Gastrocnemius medialis (tissue), 4 donors: ENCODE results near the gene ZNF503. TPM values are rescaled to one million over a fixed set of nuclear protein-coding genes. Genes with fewer than 3 reads are reported as not detected.

Experiments
- ATAC-seq, 2 donors: fragments of 150-250 bp; one replicate each; pipeline ENCODE4 v1.9.1; 2016
- DNase-seq, 2 donors: peaks; one replicate each; pipeline ENCODE4 v3.0.0-alpha.2; 2019
- H3K27ac ChIP-seq, 4 donors: fragments of 200-600 bp; sonication (generic); 1 replicate in 1 of 4; 2 replicates in 3 of 4; pipeline ENCODE4 v1.5.1; 2016 to 2018; ENCODE audit warnings: mild to moderate bottlenecking in 2 of 4, moderate library complexity in 1 of 4
- H3K27me3 ChIP-seq, 3 donors: fragments of 200-600 bp; sonication (generic) in 2 of 3; 1 replicate in 1 of 3; 2 replicates in 2 of 3; pipeline versions ENCODE4 v1.5.1 to v1.6.0; 2016 to 2019; ENCODE audit warnings: mild to moderate bottlenecking in 1 of 3, moderate library complexity in 1 of 3
- H3K36me3 ChIP-seq, 2 donors: fragments of 200-600 bp; sonication (generic) in 1 of 2; one replicate each; pipeline ENCODE4 v1.5.1; 2017 to 2018
- H3K4me1 ChIP-seq, 2 donors: fragments of 200-600 bp; sonication (generic) in 1 of 2; one replicate each; pipeline ENCODE4 v1.5.1; 2016 to 2017; ENCODE audit warnings: mild to moderate bottlenecking in 2 of 2
- H3K4me3 ChIP-seq, 4 donors: fragments of 200-600 bp; sonication (generic) in 3 of 4; 1 replicate in 1 of 4; 2 replicates in 3 of 4; pipeline ENCODE4 v1.5.1; 2016 to 2019; ENCODE audit warnings: mild to moderate bottlenecking in 2 of 4
- H3K9me3 ChIP-seq, 3 donors: fragments of 200-600 bp; sonication (generic) in 2 of 3; 1 replicate in 1 of 3; 2 replicates in 2 of 3; pipeline ENCODE4 v1.5.1; 2016 to 2019
- CTCF ChIP-seq, 5 experiments: fragments of 450-650 bp in 3 of 5; fragments of 200-600 bp in 2 of 5; sonication (generic) in 2 of 5; IDR thresholded peaks in 4 of 5; conservative IDR thresholded peaks in 1 of 5; 1 replicate in 4 of 5; 2 replicates in 1 of 5; pipeline ENCODE4 v1.5.1; 2016 to 2019; ENCODE audit warnings: antibody characterized with exemption in 5 of 5, mild to moderate bottlenecking in 3 of 5, moderate library complexity in 3 of 5
- POLR2A ChIP-seq, 2 donors: fragments of 450-650 bp; IDR thresholded peaks; one replicate each; pipeline ENCODE4 v1.6.1; 2017; ENCODE audit warnings: antibody characterized with exemption in 2 of 2, mild to moderate bottlenecking in 2 of 2, moderate library complexity in 2 of 2
- in situ Hi-C, 4 donors: fragments of 200-750 bp; cut with MboI; loops; one replicate each; pipeline versions ENCODE4 v1.15.0 to v1.8.0; 2017; ENCODE audit warnings: low sequenced_read_pairs in 4 of 4
- intact Hi-C: fragments of 100-400 bp; cut with DNase I; formaldehyde crosslinking; loops from one replicate; pipeline ENCODE4 v1.15.1; 2023; ENCODE audit warnings: low total_unique reads
- total RNA-seq, 4 donors: library from RNA; depleted of rRNA; stranded (reverse); fragments of >200 nt; gene quantifications; one replicate each; pipeline versions ENCODE4 v1.1.0 to v1.2.3, GENCODE V29; 2016

Gene ZNF503
- total RNA-seq, 4 donors from 2014 or later, result 1.7 to 2.0 (median 1.8) TPM

- Histone ChIP-seq H3K4me3 (no peak overlapping the region), H3K27ac (no peak overlapping the region), H3K27me3 (peaks cover 0 to 13% (median 5%) of the 10 kb centered on the region in 3 donors), H3K4me1 (peaks cover 0 to 3% of the 10 kb centered on the region in 2 donors), H3K9me3 (no peaks in the 10 kb centered on the region), H3K36me3 (no peaks in the 10 kb centered on the region)
- TF ChIP-seq POLR2A (IDR thresholded peaks at IDR 0.05) (no peak), CTCF (IDR thresholded peaks at IDR 0.05 in 4 of 5, conservative IDR thresholded peaks at IDR 0.05 in 1 of 5) (no peak)
- intact Hi-C loops (no loop called here), in situ Hi-C loops (no loop called here)
- ATAC-seq (no peak), DNase-seq (no peak)
These were observed 31.2 kb upstream of the ZNF503 start for GRCh38 chr10:75432763-75433162.

- Histone ChIP-seq H3K4me3 (peak overlapping the region; percentile 55 to 75 (median 58)), H3K9me3 (no peaks in the 10 kb centered on the region), H3K4me1 (peaks cover 0 to 3% of the 10 kb centered on the region in 2 donors), H3K27me3 (peaks cover 0 to 13% (median 5%) of the 10 kb centered on the region in 3 donors), H3K27ac (no peak overlapping the region), H3K36me3 (no peaks in the 10 kb centered on the region)
- TF ChIP-seq CTCF (IDR thresholded peaks at IDR 0.05 in 4 of 5, conservative IDR thresholded peaks at IDR 0.05 in 1 of 5) (no peak), POLR2A (IDR thresholded peaks at IDR 0.05) (no peak)
- DNase-seq, result no peak
- no peak for ATAC-seq
- in situ Hi-C loops, result no loop called here
- intact Hi-C loops, result no loop called here
These were observed 30.6 kb upstream of the ZNF503 start for GRCh38 chr10:75432176-75432575.

- peaks cover 0 to 3% of the 10 kb centered on the region in 2 donors for H3K4me1 ChIP-seq
- H3K27me3 ChIP-seq, result peaks cover 0 to 13% (median 5%) of the 10 kb centered on the region in 3 donors
- no peaks in the 10 kb centered on the region for H3K36me3 ChIP-seq
- DNase-seq (no peak), ATAC-seq (peak; percentile 24 to 45)
- intact Hi-C loops (no loop called here), in situ Hi-C loops (no loop called here)
- TF ChIP-seq CTCF (IDR thresholded peaks at IDR 0.05 in 4 of 5, conservative IDR thresholded peaks at IDR 0.05 in 1 of 5) (no peak), POLR2A (IDR thresholded peaks at IDR 0.05) (peak in 1 of 2 donors; percentile 10)
- H3K27ac ChIP-seq, result peak within 1 kb of the TSS; percentile 49 to 71 (median 52)
- peak within 1 kb of the TSS; percentile 55 to 75 (median 58) for H3K4me3 ChIP-seq
- H3K9me3 ChIP-seq, result no peaks in the 10 kb centered on the region
These were observed 29.9 kb upstream of the ZNF503 start, which contains the start of gene LRMDA for GRCh38 chr10:75431180-75432111. TSS of gene LRMDA (plus strand) at chr10:75431624.

GRCh38 chr10:75430000-75430763 is 28.6 kb upstream of the ZNF503 start:
- Histone ChIP-seq H3K27ac (peak overlapping the region; percentile 49 to 71 (median 52)), H3K27me3 (peaks cover 0 to 13% (median 5%) of the 10 kb centered on the region in 3 donors), H3K9me3 (no peaks in the 10 kb centered on the region), H3K4me3 (peak overlapping the region in 1 of 4 donors; percentile 57), H3K4me1 (peaks cover 0 to 3% of the 10 kb centered on the region in 2 donors), H3K36me3 (no peaks in the 10 kb centered on the region)
- ATAC-seq (peak in 1 of 2 donors; percentile 46), DNase-seq (peak in 1 of 2 donors; percentile 31)
- in situ Hi-C loops (no loop called here), intact Hi-C loops (no loop called here)
- TF ChIP-seq POLR2A (IDR thresholded peaks at IDR 0.05) (no peak), CTCF (IDR thresholded peaks at IDR 0.05 in 4 of 5, conservative IDR thresholded peaks at IDR 0.05 in 1 of 5) (no peak)
